IMR-90 (cell line): ENCODE measurements around the gene RGS19. TPM values are rescaled to one million over a fixed set of nuclear protein-coding genes. Genes with fewer than 3 reads are reported as not detected.

Experiments used
- ATAC-seq: fragments of 200-7000 bp; cut with Tn5 transposase; 2 replicates; pipeline ENCODE4 v1.9.1; 2020; ENCODE audit warnings: low read depth, mild to moderate bottlenecking, moderate library complexity
- BruUV-seq: library from RNA; stranded (reverse); fragments of 400-500 nt; replicated peaks from 2 replicates; lab custom pipeline; 2021; lab: Mats Ljungman, UMichigan
- CTCF ChIA-PET: fragments of 300-600 bp; formaldehyde crosslinking; extraction: SDS; loops from one replicate; lab custom pipeline; 2021; ENCODE audit warnings: antibody characterized with exemption; lab: Yijun Ruan, JAX
- POLR2A ChIA-PET: fragments of 300-600 bp; sonication (Branson Sonifier 250); formaldehyde crosslinking; loops from one replicate; lab custom pipeline; 2022; ENCODE audit warnings: antibody characterized with exemption; ENCODE audit not compliant: unreplicated experiment; lab: Charles Lee
- DNase-seq: peaks from one replicate; pipeline ENCODE4 v3.0.0; 2013
- H2AFZ ChIP-seq: replicated peaks from 2 replicates; pipeline ENCODE3; 2013; ENCODE audit warnings: low read length, mild to moderate bottlenecking; ENCODE audit not compliant: poor library complexity
- H2AK5ac ChIP-seq: 2 replicates; pipeline ENCODE4 v1.6.1; 2013; ENCODE audit warnings: low read depth, low read length, inconsistent platforms
- H2AK9ac ChIP-seq: replicated peaks from 2 replicates; pipeline ENCODE3; 2013; ENCODE audit warnings: mild to moderate bottlenecking, low read depth, low read length, moderate library complexity; ENCODE audit not compliant: poor library complexity
- H2BK120ac ChIP-seq: 2 replicates; pipeline ENCODE4 v1.6.1; 2013; ENCODE audit warnings: low read depth, low read length, inconsistent platforms
- H2BK15ac ChIP-seq: 3 replicates; pipeline ENCODE4 v1.6.1; 2013; ENCODE audit warnings: low read depth, low read length, inconsistent platforms
- H2BK20ac ChIP-seq: 2 replicates; pipeline ENCODE4 v1.6.1; 2013; ENCODE audit warnings: low read depth, mild to moderate bottlenecking, inconsistent platforms, low read length, moderate library complexity
- H2BK5ac ChIP-seq: 2 replicates; pipeline ENCODE4 v1.6.1; 2013; ENCODE audit warnings: mild to moderate bottlenecking, low read depth, low read length, inconsistent platforms; ENCODE audit not compliant: poor library complexity, severe bottlenecking
- H3K14ac ChIP-seq: replicated peaks from 2 replicates; pipeline ENCODE4 v1.6.1; 2013; ENCODE audit warnings: low read depth, low read length, inconsistent platforms
- H3K18ac ChIP-seq: 2 replicates; pipeline ENCODE4 v1.6.1; 2013; ENCODE audit warnings: low read depth, low read length, control low read depth
- H3K23ac ChIP-seq: 2 replicates; pipeline ENCODE4 v1.6.1; 2013; ENCODE audit warnings: low read depth, low read length, inconsistent platforms
- H3K27ac ChIP-seq: 2 replicates; pipeline ENCODE4 v1.5.1; 2013; ENCODE audit warnings: mild to moderate bottlenecking, control low read depth, low read length; ENCODE audit not compliant: insufficient read depth
- H3K27me3 ChIP-seq: 2 replicates; pipeline ENCODE4 v1.6.1; 2013; ENCODE audit warnings: low read length; ENCODE audit not compliant: control insufficient read depth, insufficient read depth
- H3K36me3 ChIP-seq: 2 replicates; pipeline ENCODE4 v1.6.1; 2013; ENCODE audit warnings: low read length, mixed read lengths; ENCODE audit not compliant: control insufficient read depth, insufficient read depth
- H3K4ac ChIP-seq: 2 replicates; pipeline ENCODE4 v1.6.1; 2013; ENCODE audit warnings: low read depth, low read length, inconsistent platforms
- H3K4me1 ChIP-seq: 2 replicates; pipeline ENCODE4 v1.6.1; 2013; ENCODE audit warnings: low read length, mixed read lengths; ENCODE audit not compliant: control insufficient read depth, insufficient read depth
- H3K4me2 ChIP-seq: 2 replicates; pipeline ENCODE4 v1.6.1; 2013; ENCODE audit warnings: low read depth, mild to moderate bottlenecking, control low read depth, low read length, moderate library complexity
- H3K4me3 ChIP-seq: 2 replicates; pipeline ENCODE4 v1.5.1; 2013; ENCODE audit warnings: low read depth, mild to moderate bottlenecking, control low read depth, low read length, moderate library complexity; ENCODE audit not compliant: insufficient read depth
- H3K56ac ChIP-seq: 2 replicates; pipeline ENCODE4 v1.6.1; 2013; ENCODE audit warnings: low read length, inconsistent platforms; ENCODE audit not compliant: insufficient read depth; ENCODE audit errors: extremely low read depth
- H3K79me1 ChIP-seq, 2 experiments: 2 replicates each; pipeline ENCODE4 v1.6.1; 2013; ENCODE audit warnings: low read length in 2 of 2, inconsistent platforms in 1 of 2, low read depth in 1 of 2
- H3K9ac ChIP-seq: 2 replicates; pipeline ENCODE4 v1.6.1; 2013; ENCODE audit warnings: low read depth, low read length, control low read depth
- H3K9me1 ChIP-seq: 2 replicates; pipeline ENCODE4 v1.6.1; 2013; ENCODE audit warnings: low read length, inconsistent platforms; ENCODE audit not compliant: insufficient read depth
- H3K9me3 ChIP-seq: 2 replicates; pipeline ENCODE4 v1.6.1; 2013; ENCODE audit warnings: low read length; ENCODE audit not compliant: control insufficient read depth, insufficient read depth
- H4K20me1 ChIP-seq: 2 replicates; pipeline ENCODE4 v1.6.1; 2013; ENCODE audit warnings: low read length, inconsistent platforms; ENCODE audit not compliant: insufficient read depth
- H4K5ac ChIP-seq: 2 replicates; pipeline ENCODE4 v1.6.1; 2013; ENCODE audit warnings: mild to moderate bottlenecking, low read depth, low read length, control low read depth
- H4K8ac ChIP-seq, 2 experiments: 2 replicates each; pipeline ENCODE4 v1.6.1; 2013; ENCODE audit warnings: low read depth in 2 of 2, low read length in 2 of 2, control low read depth in 1 of 2, inconsistent platforms in 1 of 2
- H4K91ac ChIP-seq: 2 replicates; pipeline ENCODE4 v1.6.1; 2013; ENCODE audit warnings: low read depth, low read length, inconsistent platforms; ENCODE audit not compliant: insufficient read depth
- MAZ ChIP-seq: IDR thresholded peaks from 2 replicates; pipeline ENCODE4 v1.6.1; 2012; ENCODE audit warnings: low read depth, mild to moderate bottlenecking, low read length, improper control_type of control experiment, moderate library complexity, borderline replicate concordance
- WGBS, 2 experiments: methylation state at CpG; one replicate each; pipeline versions ENCODE4 v1.1.5 to v1.1.7; 2013; ENCODE audit warnings: missing lambda C conversion rate in 2 of 2; ENCODE audit not compliant: insufficient read length in 1 of 2; ENCODE audit errors: extremely low coverage in 2 of 2; 5-methylcytosine and 5-hydroxymethylcytosine counted together
- dilution Hi-C: fragments of 300-500 bp; cut with HindIII; formaldehyde crosslinking; loops from one replicate; pipeline ENCODE4 v1.14.3; 2018; ENCODE audit warnings: low sequenced_read_pairs; ENCODE audit not compliant: unreplicated experiment
- in situ Hi-C: fragments of 300-500 bp; cut with MboI; formaldehyde crosslinking; loops from 3 replicates; pipeline ENCODE4 v1.14.3; 2019; ENCODE audit warnings: low sequenced_read_pairs, inconsistent platforms, mixed read lengths
- intact Hi-C: fragments of 100-400 bp; cut with micrococcal nuclease; formaldehyde crosslinking; loops from 2 replicates; pipeline ENCODE4 v1.10.0; 2022
- polyA plus RNA-seq, 3 experiments: library from polyadenylated mRNA; depleted of rRNA; stranded (reverse); fragments of >200 nt; gene quantifications; 2 replicates each; pipeline ENCODE4 v1.2.3, GENCODE V29; 2012; ENCODE audit warnings: low replicate concordance in 1 of 3
- total RNA-seq: library from RNA; depleted of rRNA; stranded (reverse); fragments of >200 nt; gene quantifications from 2 replicates; pipeline ENCODE4 v1.2.3, GENCODE V29; 2012

Gene RGS19
- total and polyA plus RNA-seq, 2 of the 4 experiments (the other 2 are of a cell fraction) = 7.7 to 17.5 TPM

GRCh38 chr20:64106435-64106961 is 27.2 kb upstream of the RGS19 start:
- intact Hi-C loops = no loop called here

More at GRCh38 chr20:64106435-64106961, 27.2 kb upstream of the RGS19 start:
- in situ Hi-C loops (no loop called here), dilution Hi-C loops (no loop called here)
- Histone ChIP-seq H4K5ac (no peak overlapping the region), H3K9me1 (no peaks in the 10 kb centered on the region), H3K4me1 (no peaks in the 10 kb centered on the region), H3K36me3 (no peaks in the 10 kb centered on the region), H2BK20ac (no peak overlapping the region), H2BK120ac (no peak overlapping the region), H3K23ac (no peak overlapping the region), H4K20me1 (no peaks in the 10 kb centered on the region), H2AK5ac (no peak overlapping the region), H3K18ac (no peak overlapping the region), H3K14ac (no peak overlapping the region), H3K27me3 (peaks cover 48% of the 10 kb centered on the region), H3K9me3 (no peaks in the 10 kb centered on the region), H3K27ac (no peak overlapping the region), H2AK9ac (no peak overlapping the region), H3K4me2 (no peak overlapping the region), H3K9ac (no peak overlapping the region), H3K4me3 (no peak overlapping the region), H3K79me1 (no peaks in the 10 kb centered on the region), H3K4ac (no peak overlapping the region), H4K91ac (no peak overlapping the region), H2BK15ac (no peak overlapping the region), H2AFZ (no peak overlapping the region), H3K56ac (no peak overlapping the region), H4K8ac (no peak overlapping the region), H2BK5ac (no peak overlapping the region)
- no TSS peak for BruUV-seq
- WGBS, 2 experiments = 91% methylated on average over 23 of the region's 28 CpGs; no CpG with 5 or more reads in 1 of the 2 experiments
- CTCF ChIA-PET = no interaction called here
- ATAC-seq = no peak
- no peak for TF ChIP-seq MAZ
- DNase-seq = no peak
- POLR2A ChIA-PET = no interaction called here
